Thymus (tissue), 11 donors: ENCODE measurements around the gene RHOT1. TPM values are rescaled to one million over a fixed set of nuclear protein-coding genes. Genes with fewer than 3 reads are reported as not detected.

Experiments used
- DNase-seq, 9 donors: peaks; one replicate each; pipeline ENCODE4 v3.0.0-alpha.2; 2013; ENCODE audit warnings: low spot score in 9 of 9, low read depth in 6 of 9, missing footprints in 1 of 9
- H3K27ac ChIP-seq, 2 donors: one replicate each; pipeline ENCODE4 v1.5.1; 2013; ENCODE audit warnings: control low read depth in 1 of 2, low read depth in 1 of 2, low read length in 1 of 2, mild to moderate bottlenecking in 1 of 2, moderate library complexity in 1 of 2
- H3K27me3 ChIP-seq, 2 donors: one replicate each; pipeline ENCODE4 v1.5.1; 2013; ENCODE audit warnings: low read length in 1 of 2; ENCODE audit not compliant: control insufficient read depth in 2 of 2, insufficient read depth in 1 of 2
- H3K36me3 ChIP-seq, 2 donors: one replicate each; pipeline ENCODE4 v1.5.1; 2013; ENCODE audit warnings: low read length in 1 of 2, mild to moderate bottlenecking in 1 of 2, moderate library complexity in 1 of 2; ENCODE audit not compliant: control insufficient read depth in 2 of 2, insufficient read depth in 2 of 2
- H3K4me1 ChIP-seq, 2 donors: one replicate each; pipeline ENCODE4 v1.5.1; 2013; ENCODE audit warnings: low read length in 2 of 2; ENCODE audit not compliant: control insufficient read depth in 2 of 2, insufficient read depth in 2 of 2
- H3K4me3 ChIP-seq, 2 donors: one replicate each; pipeline ENCODE4 v1.5.1; 2013; ENCODE audit warnings: low read length in 2 of 2, control low read depth in 1 of 2, mild to moderate bottlenecking in 1 of 2
- H3K9me3 ChIP-seq, 2 donors: one replicate each; pipeline ENCODE4 v1.5.1; 2013; ENCODE audit warnings: low read length in 1 of 2, mild to moderate bottlenecking in 1 of 2; ENCODE audit not compliant: control insufficient read depth in 2 of 2, insufficient read depth in 1 of 2
- WGBS: extraction: QIAGEN DNeasy Blood & Tissue Kit; methylation state at CpG from one replicate; pipeline ENCODE4 v1.1.7; 2013; 5-methylcytosine and 5-hydroxymethylcytosine counted together
- polyA plus RNA-seq: library from polyadenylated mRNA; stranded (reverse); fragments of 200-250 nt; gene quantifications from one replicate; pipeline ENCODE4 v1.2.3, GENCODE V29; 2013
- total RNA-seq: library from RNA; stranded (reverse); fragments of 120-200 nt; gene quantifications from one replicate; pipeline ENCODE4 v1.2.4, GENCODE V29; 2013
- donor health status: healthy.

The RHOT1 gene
- total and polyA plus RNA-seq, 2 donors, result 43.9 to 51.6 TPM

DNA sequence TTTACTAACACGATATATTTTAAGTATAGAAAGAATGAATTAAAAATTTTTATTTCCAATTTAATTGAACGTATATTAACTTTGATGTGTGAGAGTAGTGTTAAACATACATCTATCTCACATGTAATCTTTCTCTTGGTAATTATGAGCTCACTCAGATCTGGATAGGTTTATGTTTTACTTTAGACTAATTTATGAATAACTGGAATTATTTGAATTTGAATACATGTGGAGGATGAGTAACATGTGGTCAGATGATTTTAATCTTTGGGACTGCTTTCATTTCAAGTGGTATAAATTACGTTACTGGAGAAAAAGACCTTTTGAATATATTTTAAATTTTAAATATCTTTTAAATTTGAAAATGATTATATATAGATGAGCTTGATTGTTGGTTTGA lies 73.4 kb downstream of the RHOT1 start:
- DNase-seq, result no peak
- Histone ChIP-seq H3K36me3 (peaks cover 14 to 17% of the 10 kb centered on the region in 2 donors), H3K27me3 (no peaks in the 10 kb centered on the region), H3K27ac (no peak overlapping the region), H3K4me1 (no peaks in the 10 kb centered on the region), H3K4me3 (no peak overlapping the region), H3K9me3 (no peaks in the 10 kb centered on the region)
- 98% methylated on average over 3 of the region's 3 CpGs for WGBS

DNA sequence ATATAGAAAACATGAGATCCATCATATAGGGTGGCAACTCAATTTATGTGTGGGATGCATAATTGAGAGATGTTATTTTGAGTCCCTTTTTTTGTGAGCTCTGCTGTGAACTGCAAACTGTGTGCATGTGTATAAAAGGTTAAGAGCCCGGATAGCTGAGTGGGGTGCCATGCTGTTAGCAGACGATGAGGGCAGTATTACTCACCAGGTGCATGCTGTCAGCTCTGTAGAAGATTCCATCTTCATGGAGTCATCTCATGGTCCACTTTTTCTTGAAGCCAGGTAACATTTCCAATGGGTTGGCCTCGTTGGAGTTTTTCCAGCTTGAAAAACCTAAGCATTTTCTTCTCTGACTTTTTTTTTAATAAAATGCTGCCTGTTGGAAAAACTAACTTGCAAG lies 80.3 kb downstream of the RHOT1 start:
- Histone ChIP-seq H3K4me3 (no peak overlapping the region), H3K4me1 (no peaks in the 10 kb centered on the region), H3K9me3 (no peaks in the 10 kb centered on the region), H3K27me3 (no peaks in the 10 kb centered on the region), H3K36me3 (peaks cover 0 to 4% of the 10 kb centered on the region in 2 donors), H3K27ac (no peak overlapping the region)
- WGBS, result 94% methylated on average over 3 of the region's 3 CpGs
- no peak for DNase-seq

DNA sequence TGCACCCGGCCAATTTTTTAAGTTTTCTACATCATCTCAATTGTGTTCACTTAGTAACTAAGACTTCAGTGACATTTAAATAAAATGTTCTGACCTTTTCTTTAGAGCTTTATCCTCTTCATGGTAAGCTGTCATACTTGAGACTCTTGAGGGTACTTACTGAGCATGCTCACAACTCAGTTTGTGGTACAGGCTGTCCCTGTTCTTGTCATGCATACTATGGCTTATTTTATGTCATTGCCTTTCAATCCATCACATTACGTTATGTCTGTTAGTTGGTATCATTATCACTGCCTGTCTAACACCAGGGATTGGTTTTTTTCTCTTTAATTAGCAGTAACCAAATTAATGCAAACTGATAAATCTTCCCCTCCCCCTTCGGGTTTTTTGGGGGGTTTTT lies 81.4 kb downstream of the RHOT1 start:
- Histone ChIP-seq H3K4me3 (no peak overlapping the region), H3K4me1 (no peaks in the 10 kb centered on the region), H3K9me3 (no peaks in the 10 kb centered on the region), H3K27ac (no peak overlapping the region), H3K27me3 (no peaks in the 10 kb centered on the region), H3K36me3 (peaks cover 0 to 4% of the 10 kb centered on the region in 2 donors)
- DNase-seq, result no peak
- WGBS, result 93% methylated on average over 3 of the region's 3 CpGs

DNA sequence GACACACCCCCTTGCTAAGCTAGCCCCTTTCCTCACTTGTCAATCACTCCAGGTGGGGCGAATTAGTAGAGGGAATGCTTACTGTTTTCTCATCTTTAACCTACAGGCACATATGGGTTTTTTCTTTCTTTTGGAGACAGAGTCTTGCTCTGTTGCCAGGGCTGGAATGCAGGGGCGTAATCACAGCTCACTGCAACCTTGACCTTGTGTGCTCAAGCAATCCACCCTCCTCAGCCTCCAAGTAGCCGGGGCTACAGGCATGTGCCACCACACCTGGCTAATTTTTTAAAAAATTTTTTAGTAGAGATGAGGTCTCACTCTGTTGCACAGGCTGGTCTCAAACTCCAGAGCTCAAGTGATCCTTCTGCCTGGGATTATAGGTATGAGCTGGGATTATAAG lies 84.6 kb downstream of the RHOT1 start:
- H3K27me3 ChIP-seq, result no peaks in the 10 kb centered on the region
- no peak overlapping the region for H3K4me3 ChIP-seq
- H3K4me1 ChIP-seq, result no peaks in the 10 kb centered on the region
- WGBS, result 96% methylated on average over 3 of the region's 3 CpGs
- no peaks in the 10 kb centered on the region for H3K9me3 ChIP-seq
- peaks cover 0 to 4% of the 10 kb centered on the region in 2 donors for H3K36me3 ChIP-seq
- no peak overlapping the region for H3K27ac ChIP-seq
- DNase-seq, result no peak

DNA sequence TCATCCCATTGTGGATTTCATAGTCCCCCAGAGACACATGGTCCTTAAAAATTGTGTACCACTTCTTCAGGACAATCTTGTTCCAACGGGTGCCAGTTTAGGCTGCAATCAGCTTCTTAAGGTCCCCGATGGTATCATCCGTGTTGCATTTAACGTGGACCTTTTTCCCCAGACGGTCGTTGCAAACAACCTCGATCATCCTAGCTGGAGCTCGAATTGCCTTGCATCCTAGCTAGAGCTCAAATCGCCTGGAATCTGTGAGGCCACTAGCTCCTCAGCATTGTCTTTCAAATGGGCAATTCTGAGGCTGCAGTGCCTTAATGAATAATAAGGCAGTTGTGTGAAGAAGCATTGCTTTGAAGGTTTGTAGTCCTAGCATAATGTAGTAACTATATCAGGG lies 85.6 kb downstream of the RHOT1 start:
- Histone ChIP-seq H3K27ac (no peak overlapping the region), H3K9me3 (no peaks in the 10 kb centered on the region)
- 96% methylated on average over 9 of the region's 9 CpGs for WGBS

DNA sequence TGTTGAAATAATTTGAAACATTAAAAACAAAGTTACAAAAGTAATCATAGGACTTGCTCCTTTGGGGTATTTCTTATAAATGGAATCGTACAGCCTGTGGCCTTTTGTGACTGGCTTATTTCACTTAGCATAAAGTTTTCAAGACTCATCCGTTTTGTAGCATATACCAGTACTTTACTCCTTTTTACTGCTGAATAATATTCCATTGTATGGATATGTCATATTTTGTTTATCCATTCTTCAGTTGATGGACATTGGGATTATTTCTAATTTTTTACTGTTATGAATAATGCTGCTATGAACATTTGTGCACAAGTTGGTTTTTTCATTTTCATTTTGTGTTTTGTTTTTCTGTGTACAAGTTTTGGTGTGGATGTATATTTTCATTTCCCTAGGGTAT lies 93.3 kb downstream of the RHOT1 start:
- no peak overlapping the region for H3K4me3 ChIP-seq
- H3K27me3 ChIP-seq, result no peaks in the 10 kb centered on the region
- H3K9me3 ChIP-seq, result no peaks in the 10 kb centered on the region
- no peaks in the 10 kb centered on the region for H3K4me1 ChIP-seq
- no peak for DNase-seq
- H3K27ac ChIP-seq, result no peak overlapping the region
- no peaks in the 10 kb centered on the region for H3K36me3 ChIP-seq
- WGBS, result 72% methylated on average over 2 of the region's 2 CpGs

More for the DNA sequence above, 85.6 kb downstream of the RHOT1 start:
- Histone ChIP-seq H3K36me3 (peaks cover 0 to 4% of the 10 kb centered on the region in 2 donors), H3K4me3 (no peak overlapping the region), H3K4me1 (no peaks in the 10 kb centered on the region), H3K27me3 (no peaks in the 10 kb centered on the region)
- no peak for DNase-seq

DNA sequence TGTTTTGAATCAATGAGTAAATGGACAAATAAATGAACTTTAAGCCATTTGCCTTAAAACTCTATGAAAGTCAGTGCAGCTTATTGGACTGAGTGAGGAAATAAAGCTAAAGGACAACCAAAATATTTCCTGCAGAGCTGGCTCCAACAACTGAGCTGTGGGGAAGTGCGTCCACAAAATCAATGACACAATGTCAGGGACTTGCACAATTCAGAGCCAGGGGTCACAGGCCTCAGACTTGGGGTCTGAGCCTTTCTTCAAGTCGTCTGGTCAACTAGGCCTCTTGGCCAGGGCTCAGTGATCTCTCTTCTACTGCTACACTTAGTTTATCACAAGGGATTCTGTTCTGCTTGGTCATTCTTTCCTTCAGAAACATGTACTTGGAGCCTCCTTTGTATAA lies 97.2 kb downstream of the RHOT1 start:
- no peak for DNase-seq

DNA sequence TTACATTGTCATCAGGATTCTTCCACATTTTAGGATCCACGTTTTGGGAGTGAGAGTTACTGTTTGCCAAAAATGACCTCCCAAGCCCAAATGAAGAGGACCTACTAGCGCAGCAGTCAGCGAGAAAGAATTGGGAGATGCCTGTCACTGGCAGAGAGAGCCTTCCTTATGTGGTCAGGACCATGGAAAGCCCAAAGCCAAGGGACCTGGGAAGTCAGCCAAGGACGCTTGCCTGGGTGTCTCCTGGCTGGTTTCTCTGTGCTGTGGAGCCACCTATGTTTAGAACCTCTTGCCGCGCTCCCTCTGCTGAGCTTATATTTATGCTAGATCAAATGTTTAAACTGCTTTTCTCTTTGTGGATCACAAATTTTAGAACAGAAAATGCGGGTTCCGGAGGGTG lies 98.4 kb downstream of the RHOT1 start:
- Histone ChIP-seq H3K9me3 (no peaks in the 10 kb centered on the region), H3K4me1 (no peaks in the 10 kb centered on the region), H3K4me3 (no peak overlapping the region), H3K27ac (no peak overlapping the region), H3K36me3 (no peaks in the 10 kb centered on the region), H3K27me3 (no peaks in the 10 kb centered on the region)
- WGBS, result 94% methylated on average over 8 of the region's 8 CpGs
- no peak for DNase-seq

More for the DNA sequence above, 97.2 kb downstream of the RHOT1 start:
- Histone ChIP-seq H3K4me1 (no peaks in the 10 kb centered on the region), H3K4me3 (no peak overlapping the region), H3K27ac (no peak overlapping the region), H3K9me3 (no peaks in the 10 kb centered on the region), H3K36me3 (no peaks in the 10 kb centered on the region), H3K27me3 (no peaks in the 10 kb centered on the region)
- 98% methylated on average over 2 of the region's 2 CpGs for WGBS

DNA sequence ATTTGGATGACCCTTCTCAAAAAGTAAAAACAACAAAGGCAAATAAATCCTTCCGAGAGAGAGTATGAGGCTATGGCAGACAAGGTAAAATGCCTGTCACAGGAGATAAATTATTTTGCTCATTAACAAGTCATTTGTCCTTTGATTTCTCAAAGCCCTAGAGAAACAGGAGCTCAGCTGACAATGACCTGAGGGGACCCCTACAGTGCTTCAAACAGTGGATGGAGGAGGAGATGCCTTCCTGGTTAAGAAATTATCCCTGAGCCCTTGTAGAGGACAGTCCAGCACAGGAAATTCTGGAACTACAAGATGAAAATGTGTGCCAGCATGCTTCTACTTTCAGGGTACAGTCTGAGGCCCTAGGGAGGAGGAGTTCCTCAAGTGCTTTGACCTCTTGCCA lies 99.3 kb downstream of the RHOT1 start:
- no peaks in the 10 kb centered on the region for H3K4me1 ChIP-seq
- no peak overlapping the region for H3K27ac ChIP-seq
- whole genome bisulfite sequencing, result 94% methylated on average over 1 of the region's 1 CpG
- H3K4me3 ChIP-seq, result no peak overlapping the region
- H3K9me3 ChIP-seq, result no peaks in the 10 kb centered on the region
- H3K27me3 ChIP-seq, result no peaks in the 10 kb centered on the region
- DNase-seq, result no peak
- no peaks in the 10 kb centered on the region for H3K36me3 ChIP-seq

DNA sequence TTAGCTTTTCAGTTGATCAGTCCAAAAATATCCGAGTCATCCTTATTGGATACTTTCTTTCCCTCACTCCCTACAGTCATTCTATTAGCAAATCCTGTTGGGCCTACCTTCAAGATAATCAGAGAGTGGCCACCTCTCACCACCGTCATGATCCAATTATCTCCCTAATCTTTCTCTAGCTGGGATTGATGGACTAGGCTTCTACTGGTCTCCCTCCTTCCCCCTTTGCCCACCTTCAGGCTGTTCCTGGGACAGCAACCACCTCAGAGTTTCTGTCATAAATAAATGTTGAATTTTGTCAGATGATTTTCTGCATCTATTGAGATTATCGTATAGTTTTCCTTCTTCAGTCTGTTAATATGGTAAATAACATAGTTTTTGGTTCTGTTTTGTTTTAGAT lies 107.2 kb downstream of the RHOT1 start:
- Histone ChIP-seq H3K9me3 (no peaks in the 10 kb centered on the region), H3K27ac (no peak overlapping the region), H3K27me3 (no peaks in the 10 kb centered on the region), H3K4me1 (no peaks in the 10 kb centered on the region), H3K36me3 (no peaks in the 10 kb centered on the region), H3K4me3 (no peak overlapping the region)
- WGBS, result 98% methylated on average over 3 of the region's 3 CpGs
- no peak for DNase-seq
